HepG2 (cell line): ENCODE data around the gene CLPTM1. TPM values are rescaled to one million over a fixed set of nuclear protein-coding genes. Genes with fewer than 3 reads are reported as not detected.

ENCODE experiments used
- GLI4 ChIP-seq: sonication (generic); formaldehyde crosslinking; IDR thresholded peaks from 2 replicates; pipeline ENCODE4 v1.5.1; 2020; ENCODE audit warnings: missing genetic modification reagents, mild to moderate bottlenecking, moderate library complexity, borderline replicate concordance
- IKZF1 ChIP-seq: fragments of 450-650 bp; IDR thresholded peaks from 2 replicates; pipeline ENCODE4 v1.7.1; 2016
- SMYD3 ChIP-seq: sonication (generic); formaldehyde crosslinking; IDR thresholded peaks from 2 replicates; pipeline ENCODE4 v1.8.1; 2023; ENCODE audit warnings: mild to moderate bottlenecking, missing genetic modification reagents
- SOX13 ChIP-seq, 3 experiments: fragments of 450-650 bp in 1 of 3; sonication (generic) in 1 of 3; formaldehyde crosslinking in 1 of 3; IDR thresholded peaks in 2 of 3; conservative IDR thresholded peaks in 1 of 3; 2 replicates each; pipeline versions ENCODE4 v1.5.0 to v1.6.1; 2016 to 2020; ENCODE audit warnings: antibody characterized with exemption in 1 of 3, mild to moderate bottlenecking in 1 of 3, missing compliant biosample characterization in 1 of 3, missing genetic modification reagents in 1 of 3, moderate library complexity in 1 of 3
- SP1 ChIP-seq, 2 experiments: fragments of 450-650 bp in 1 of 2; sonication (generic) in 1 of 2; formaldehyde crosslinking in 1 of 2; IDR thresholded peaks; 2 replicates each; pipeline versions ENCODE4 v1.4.0 to v1.6.1; 2016 to 2020; ENCODE audit warnings: missing genetic modification reagents in 1 of 2
- ZNF678 ChIP-seq: sonication (generic); formaldehyde crosslinking; IDR thresholded peaks from 2 replicates; pipeline ENCODE4 v1.4.0; 2020; ENCODE audit warnings: mild to moderate bottlenecking, missing genetic modification reagents
- ZSCAN22 ChIP-seq: sonication (generic); formaldehyde crosslinking; IDR thresholded peaks from 2 replicates; pipeline ENCODE4 v1.4.0; 2020; ENCODE audit warnings: mild to moderate bottlenecking, missing genetic modification reagents
- polyA plus RNA-seq, 8 experiments: library from polyadenylated mRNA; depleted of rRNA in 3 of 8; stranded (reverse) in 7 of 8; unstranded in 1 of 8; fragments of >200 nt; fragmentation: Illumina TruSeq in 4 of 8; extraction: Trizol in 4 of 8; gene quantifications; 2 replicates each; pipeline versions ENCODE4 v1.2.1 to v1.2.3, GENCODE V29; 2011 to 2016; ENCODE audit warnings: low read depth in 4 of 8, missing spikeins in 1 of 8, mixed read lengths in 1 of 8; ENCODE audit not compliant: insufficient read depth in 1 of 8
- total RNA-seq, 5 experiments: library from RNA; depleted of rRNA; stranded (reverse); fragments of >200 nt; fragmentation: Illumina TruSeq; extraction: Trizol; gene quantifications; 2 replicates each; pipeline ENCODE4 v1.2.3, GENCODE V29; 2016; ENCODE audit warnings: low read depth in 1 of 5
- TF ChIP-seq, protein P1 (sequence below): IDR thresholded peaks from 2 replicates; pipeline ENCODE4 v1.6.1; 2016; ENCODE audit warnings: control low read depth
- TF ChIP-seq, protein P2 (sequence below): sonication (generic); formaldehyde crosslinking; IDR thresholded peaks from 2 replicates; pipeline ENCODE4 v1.9.0; 2021; ENCODE audit warnings: missing genetic modification reagents, borderline replicate concordance
- TF ChIP-seq, protein P3 (sequence below): sonication (generic); formaldehyde crosslinking; IDR thresholded peaks from 2 replicates; pipeline ENCODE4 v1.4.0; 2020; ENCODE audit warnings: missing genetic modification reagents
- TF ChIP-seq, protein P4 (sequence below): sonication (generic); formaldehyde crosslinking; IDR thresholded peaks from 2 replicates; pipeline ENCODE4 v1.8.1; 2022; ENCODE audit warnings: mild to moderate bottlenecking, missing genetic modification reagents
- TF ChIP-seq, protein P5 (sequence below): fragments of 450-650 bp; IDR thresholded peaks from 2 replicates; pipeline ENCODE4 v1.6.1; 2017
- TF ChIP-seq, protein P6 (sequence below): sonication (generic); formaldehyde crosslinking; conservative IDR thresholded peaks from 2 replicates; pipeline ENCODE4 v1.4.0; 2020; ENCODE audit warnings: missing genetic modification reagents
- TF ChIP-seq, protein P7 (sequence below): sonication (generic); formaldehyde crosslinking; IDR thresholded peaks from 2 replicates; pipeline ENCODE4 v1.4.0; 2020; ENCODE audit warnings: missing genetic modification reagents, mild to moderate bottlenecking, borderline replicate concordance

CLPTM1 gene
- total and polyA plus RNA-seq, 2 of the 13 experiments (the other 11 are each of a cell fraction or from before 2014, with no cell fraction given) = 34.9 to 42.8 TPM

DNA sequence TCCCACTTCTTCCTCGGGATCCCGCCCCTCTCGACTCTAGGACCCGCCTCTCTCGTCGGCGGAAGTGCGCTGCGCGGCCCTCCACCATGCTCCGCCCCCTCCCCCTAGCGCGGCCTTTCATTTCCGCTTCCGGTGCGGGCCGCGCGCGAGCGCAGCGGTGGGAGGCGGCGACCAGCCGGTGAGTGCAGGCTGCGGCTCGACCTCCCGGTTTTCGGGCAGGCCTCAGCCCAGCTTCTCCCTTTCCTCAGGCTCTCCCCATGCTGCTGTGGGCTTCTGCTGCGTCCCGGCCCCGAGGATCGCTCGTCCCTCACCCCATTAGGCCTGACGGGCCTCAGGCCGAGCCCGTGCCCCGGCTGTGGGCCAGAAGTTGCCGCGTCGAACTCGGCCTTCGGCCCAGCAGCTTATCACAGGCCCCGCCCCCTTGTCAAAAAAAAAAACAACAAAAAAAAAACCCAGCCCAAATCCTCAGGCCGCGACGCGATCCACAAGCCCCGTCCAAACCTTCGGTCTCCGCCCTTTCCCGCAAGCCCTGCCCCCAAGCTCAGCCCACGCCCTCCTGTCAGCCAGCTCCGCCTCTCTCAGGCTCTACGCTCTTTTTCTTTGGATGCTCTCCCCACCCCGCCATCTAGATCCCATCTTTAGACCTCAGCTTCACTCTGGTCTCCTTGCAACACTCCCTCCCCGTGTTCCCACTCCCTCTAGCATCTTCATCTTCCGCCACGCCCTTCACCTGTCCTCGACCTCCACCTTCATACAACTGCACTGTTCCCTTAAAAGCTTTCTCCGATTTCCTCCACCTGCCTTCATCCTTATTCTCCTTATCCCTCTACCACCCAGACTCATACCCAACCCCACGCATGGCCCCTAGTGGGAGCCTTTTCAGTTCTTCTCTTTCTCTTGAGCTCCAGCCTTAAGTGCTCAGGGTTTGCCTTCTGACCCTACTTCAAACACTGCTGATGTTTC, 84.0 kb downstream of the CLPTM1 start, which contains the start of gene CLASRP (continued):
- TF ChIP-seq IKZF1 = no peak
- TF ChIP-seq, protein P1, sequence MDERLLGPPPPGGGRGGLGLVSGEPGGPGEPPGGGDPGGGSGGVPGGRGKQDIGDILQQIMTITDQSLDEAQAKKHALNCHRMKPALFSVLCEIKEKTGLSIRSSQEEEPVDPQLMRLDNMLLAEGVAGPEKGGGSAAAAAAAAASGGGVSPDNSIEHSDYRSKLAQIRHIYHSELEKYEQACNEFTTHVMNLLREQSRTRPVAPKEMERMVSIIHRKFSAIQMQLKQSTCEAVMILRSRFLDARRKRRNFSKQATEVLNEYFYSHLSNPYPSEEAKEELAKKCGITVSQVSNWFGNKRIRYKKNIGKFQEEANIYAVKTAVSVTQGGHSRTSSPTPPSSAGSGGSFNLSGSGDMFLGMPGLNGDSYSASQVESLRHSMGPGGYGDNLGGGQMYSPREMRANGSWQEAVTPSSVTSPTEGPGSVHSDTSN (CRISPR knock-in tag) = no peak
- TF ChIP-seq, protein P2, sequence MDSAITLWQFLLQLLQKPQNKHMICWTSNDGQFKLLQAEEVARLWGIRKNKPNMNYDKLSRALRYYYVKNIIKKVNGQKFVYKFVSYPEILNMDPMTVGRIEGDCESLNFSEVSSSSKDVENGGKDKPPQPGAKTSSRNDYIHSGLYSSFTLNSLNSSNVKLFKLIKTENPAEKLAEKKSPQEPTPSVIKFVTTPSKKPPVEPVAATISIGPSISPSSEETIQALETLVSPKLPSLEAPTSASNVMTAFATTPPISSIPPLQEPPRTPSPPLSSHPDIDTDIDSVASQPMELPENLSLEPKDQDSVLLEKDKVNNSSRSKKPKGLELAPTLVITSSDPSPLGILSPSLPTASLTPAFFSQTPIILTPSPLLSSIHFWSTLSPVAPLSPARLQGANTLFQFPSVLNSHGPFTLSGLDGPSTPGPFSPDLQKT (CRISPR knock-in tag) = no peak
- TF ChIP-seq SOX13 (IDR thresholded peaks at IDR 0.05) = no peak
- no peak for TF ChIP-seq SOX13 (CRISPR knock-in tag; conservative IDR thresholded peaks at IDR 0.05 in 1 of 2, IDR thresholded peaks at IDR 0.05 in 1 of 2)
- TF ChIP-seq SP1 (IDR thresholded peaks at IDR 0.05) = no peak
- TF ChIP-seq SP1 (CRISPR knock-in tag; IDR thresholded peaks at IDR 0.05) = no peak; the same call in none of the 2 replicates
- TF ChIP-seq, protein P3, sequence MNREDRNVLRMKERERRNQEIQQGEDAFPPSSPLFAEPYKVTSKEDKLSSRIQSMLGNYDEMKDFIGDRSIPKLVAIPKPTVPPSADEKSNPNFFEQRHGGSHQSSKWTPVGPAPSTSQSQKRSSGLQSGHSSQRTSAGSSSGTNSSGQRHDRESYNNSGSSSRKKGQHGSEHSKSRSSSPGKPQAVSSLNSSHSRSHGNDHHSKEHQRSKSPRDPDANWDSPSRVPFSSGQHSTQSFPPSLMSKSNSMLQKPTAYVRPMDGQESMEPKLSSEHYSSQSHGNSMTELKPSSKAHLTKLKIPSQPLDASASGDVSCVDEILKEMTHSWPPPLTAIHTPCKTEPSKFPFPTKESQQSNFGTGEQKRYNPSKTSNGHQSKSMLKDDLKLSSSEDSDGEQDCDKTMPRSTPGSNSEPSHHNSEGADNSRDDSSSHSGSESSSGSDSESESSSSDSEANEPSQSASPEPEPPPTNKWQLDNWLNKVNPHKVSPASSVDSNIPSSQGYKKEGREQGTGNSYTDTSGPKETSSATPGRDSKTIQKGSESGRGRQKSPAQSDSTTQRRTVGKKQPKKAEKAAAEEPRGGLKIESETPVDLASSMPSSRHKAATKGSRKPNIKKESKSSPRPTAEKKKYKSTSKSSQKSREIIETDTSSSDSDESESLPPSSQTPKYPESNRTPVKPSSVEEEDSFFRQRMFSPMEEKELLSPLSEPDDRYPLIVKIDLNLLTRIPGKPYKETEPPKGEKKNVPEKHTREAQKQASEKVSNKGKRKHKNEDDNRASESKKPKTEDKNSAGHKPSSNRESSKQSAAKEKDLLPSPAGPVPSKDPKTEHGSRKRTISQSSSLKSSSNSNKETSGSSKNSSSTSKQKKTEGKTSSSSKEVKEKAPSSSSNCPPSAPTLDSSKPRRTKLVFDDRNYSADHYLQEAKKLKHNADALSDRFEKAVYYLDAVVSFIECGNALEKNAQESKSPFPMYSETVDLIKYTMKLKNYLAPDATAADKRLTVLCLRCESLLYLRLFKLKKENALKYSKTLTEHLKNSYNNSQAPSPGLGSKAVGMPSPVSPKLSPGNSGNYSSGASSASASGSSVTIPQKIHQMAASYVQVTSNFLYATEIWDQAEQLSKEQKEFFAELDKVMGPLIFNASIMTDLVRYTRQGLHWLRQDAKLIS (CRISPR knock-in tag) = no peak
- TF ChIP-seq ZNF678 = no peak
- TF ChIP-seq, protein P4, sequence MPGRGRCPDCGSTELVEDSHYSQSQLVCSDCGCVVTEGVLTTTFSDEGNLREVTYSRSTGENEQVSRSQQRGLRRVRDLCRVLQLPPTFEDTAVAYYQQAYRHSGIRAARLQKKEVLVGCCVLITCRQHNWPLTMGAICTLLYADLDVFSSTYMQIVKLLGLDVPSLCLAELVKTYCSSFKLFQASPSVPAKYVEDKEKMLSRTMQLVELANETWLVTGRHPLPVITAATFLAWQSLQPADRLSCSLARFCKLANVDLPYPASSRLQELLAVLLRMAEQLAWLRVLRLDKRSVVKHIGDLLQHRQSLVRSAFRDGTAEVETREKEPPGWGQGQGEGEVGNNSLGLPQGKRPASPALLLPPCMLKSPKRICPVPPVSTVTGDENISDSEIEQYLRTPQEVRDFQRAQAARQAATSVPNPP (CRISPR knock-in tag) = no peak
- TF ChIP-seq, protein P5, sequence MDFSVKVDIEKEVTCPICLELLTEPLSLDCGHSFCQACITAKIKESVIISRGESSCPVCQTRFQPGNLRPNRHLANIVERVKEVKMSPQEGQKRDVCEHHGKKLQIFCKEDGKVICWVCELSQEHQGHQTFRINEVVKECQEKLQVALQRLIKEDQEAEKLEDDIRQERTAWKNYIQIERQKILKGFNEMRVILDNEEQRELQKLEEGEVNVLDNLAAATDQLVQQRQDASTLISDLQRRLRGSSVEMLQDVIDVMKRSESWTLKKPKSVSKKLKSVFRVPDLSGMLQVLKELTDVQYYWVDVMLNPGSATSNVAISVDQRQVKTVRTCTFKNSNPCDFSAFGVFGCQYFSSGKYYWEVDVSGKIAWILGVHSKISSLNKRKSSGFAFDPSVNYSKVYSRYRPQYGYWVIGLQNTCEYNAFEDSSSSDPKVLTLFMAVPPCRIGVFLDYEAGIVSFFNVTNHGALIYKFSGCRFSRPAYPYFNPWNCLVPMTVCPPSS = no peak
- no peak for TF ChIP-seq ZSCAN22 (CRISPR knock-in tag)
- TF ChIP-seq, protein P6, sequence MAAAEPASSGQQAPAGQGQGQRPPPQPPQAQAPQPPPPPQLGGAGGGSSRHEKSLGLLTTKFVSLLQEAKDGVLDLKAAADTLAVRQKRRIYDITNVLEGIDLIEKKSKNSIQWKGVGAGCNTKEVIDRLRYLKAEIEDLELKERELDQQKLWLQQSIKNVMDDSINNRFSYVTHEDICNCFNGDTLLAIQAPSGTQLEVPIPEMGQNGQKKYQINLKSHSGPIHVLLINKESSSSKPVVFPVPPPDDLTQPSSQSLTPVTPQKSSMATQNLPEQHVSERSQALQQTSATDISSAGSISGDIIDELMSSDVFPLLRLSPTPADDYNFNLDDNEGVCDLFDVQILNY (CRISPR knock-in tag) = no peak; the same call in 1 of the 2 replicates
- TF ChIP-seq, protein P7, sequence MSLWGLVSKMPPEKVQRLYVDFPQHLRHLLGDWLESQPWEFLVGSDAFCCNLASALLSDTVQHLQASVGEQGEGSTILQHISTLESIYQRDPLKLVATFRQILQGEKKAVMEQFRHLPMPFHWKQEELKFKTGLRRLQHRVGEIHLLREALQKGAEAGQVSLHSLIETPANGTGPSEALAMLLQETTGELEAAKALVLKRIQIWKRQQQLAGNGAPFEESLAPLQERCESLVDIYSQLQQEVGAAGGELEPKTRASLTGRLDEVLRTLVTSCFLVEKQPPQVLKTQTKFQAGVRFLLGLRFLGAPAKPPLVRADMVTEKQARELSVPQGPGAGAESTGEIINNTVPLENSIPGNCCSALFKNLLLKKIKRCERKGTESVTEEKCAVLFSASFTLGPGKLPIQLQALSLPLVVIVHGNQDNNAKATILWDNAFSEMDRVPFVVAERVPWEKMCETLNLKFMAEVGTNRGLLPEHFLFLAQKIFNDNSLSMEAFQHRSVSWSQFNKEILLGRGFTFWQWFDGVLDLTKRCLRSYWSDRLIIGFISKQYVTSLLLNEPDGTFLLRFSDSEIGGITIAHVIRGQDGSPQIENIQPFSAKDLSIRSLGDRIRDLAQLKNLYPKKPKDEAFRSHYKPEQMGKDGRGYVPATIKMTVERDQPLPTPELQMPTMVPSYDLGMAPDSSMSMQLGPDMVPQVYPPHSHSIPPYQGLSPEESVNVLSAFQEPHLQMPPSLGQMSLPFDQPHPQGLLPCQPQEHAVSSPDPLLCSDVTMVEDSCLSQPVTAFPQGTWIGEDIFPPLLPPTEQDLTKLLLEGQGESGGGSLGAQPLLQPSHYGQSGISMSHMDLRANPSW (CRISPR knock-in tag) = peak; percentile 43; the same call in 1 of the 2 replicates
- no peak; the same call in 1 of the 2 replicates for TF ChIP-seq GLI4 (CRISPR knock-in tag)
- no peak for TF ChIP-seq SMYD3 (CRISPR knock-in tag)
